ENCODE measurements around the gene IL17RE. TPM values are rescaled to one million over a fixed set of nuclear protein-coding genes. Genes with fewer than 3 reads are reported as not detected.

IL17RE gene
- total RNA-seq, 1 donor from 2014 or later, result 21.7 TPM

GRCh38 chr3:9947025-9947995, 44.7 kb downstream of the IL17RE start:
- peak overlapping the region; percentile 76 to 80 for H3K4me3 ChIP-seq
- peak overlapping the region; percentile 71 to 81 for H3K27ac ChIP-seq
- H3K27me3 ChIP-seq, result no peaks in the 10 kb centered on the region
- no peaks in the 10 kb centered on the region for H3K9me3 ChIP-seq
- peaks cover 6 to 9% of the 10 kb centered on the region in 2 donors for H3K36me3 ChIP-seq
- intact Hi-C loops (cut with DNase I), result loop anchor here (1.0 to 2.0 kb wide), 4 partner anchors 29 to 167 kb away; partner anchors contain the start of genes ARPC4, BRK1 and TADA3
- DNase-seq (ENCODE audit: low spot score in 2 of 2), result peak in 1 of 2 donors; percentile 88
- TF ChIP-seq CTCF (IDR thresholded peaks at IDR 0.05), result peak; percentile 56 to 74 (median 61)
- peaks cover 5 to 15% of the 10 kb centered on the region in 2 donors for H3K4me1 ChIP-seq

DNA sequence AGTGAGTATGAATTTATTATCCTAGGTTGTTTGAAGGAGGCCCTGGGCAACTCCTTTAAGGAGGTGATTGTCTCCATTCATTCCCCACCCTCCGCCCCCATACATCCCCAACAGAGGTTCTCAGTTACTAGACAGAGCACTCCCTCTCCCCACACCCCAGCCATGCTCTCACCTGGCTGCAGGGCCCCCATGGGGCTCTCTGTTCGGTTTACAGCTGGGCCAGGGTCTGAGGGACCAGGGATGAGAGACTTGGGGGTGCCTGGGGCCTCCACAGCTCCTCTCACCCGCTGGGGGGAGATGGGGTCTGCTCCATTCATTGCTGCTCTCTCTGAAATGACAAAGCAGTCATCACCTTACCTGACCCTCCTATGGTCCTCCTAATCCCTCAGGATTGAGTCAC, 45.9 kb downstream of the IL17RE start:
- TF ChIP-seq CTCF (IDR thresholded peaks at IDR 0.05), result no peak
- Histone ChIP-seq H3K4me1 (peaks cover 5 to 16% of the 10 kb centered on the region in 2 donors), H3K27ac (no peak overlapping the region), H3K27me3 (no peaks in the 10 kb centered on the region), H3K9me3 (no peaks in the 10 kb centered on the region), H3K36me3 (peaks cover 0 to 3% of the 10 kb centered on the region in 2 donors), H3K4me3 (no peak overlapping the region)
- intact Hi-C loops (cut with DNase I), result no loop called here
- DNase-seq (ENCODE audit: low spot score in 2 of 2), result no peak

GRCh38 chr3:9949115-9949514, 46.5 kb downstream of the IL17RE start:
- Histone ChIP-seq H3K27ac (no peak overlapping the region), H3K4me1 (peaks cover 5 to 16% of the 10 kb centered on the region in 2 donors), H3K27me3 (no peaks in the 10 kb centered on the region), H3K4me3 (no peak overlapping the region), H3K36me3 (peaks cover 0 to under 1% of the 10 kb centered on the region in 2 donors), H3K9me3 (no peaks in the 10 kb centered on the region)
- intact Hi-C loops (cut with DNase I), result no loop called here
- TF ChIP-seq CTCF (IDR thresholded peaks at IDR 0.05), result no peak
- no peak for DNase-seq (ENCODE audit: low spot score in 2 of 2)

GRCh38 chr3:9949626-9950025, 47.0 kb downstream of the IL17RE start:
- H3K36me3 ChIP-seq, result no peaks in the 10 kb centered on the region
- TF ChIP-seq CTCF (IDR thresholded peaks at IDR 0.05), result no peak
- no peak overlapping the region for H3K27ac ChIP-seq
- DNase-seq (ENCODE audit: low spot score in 2 of 2), result no peak
- no peak overlapping the region for H3K4me3 ChIP-seq
- H3K4me1 ChIP-seq, result peaks cover 5 to 16% of the 10 kb centered on the region in 2 donors
- no peaks in the 10 kb centered on the region for H3K27me3 ChIP-seq
- no peaks in the 10 kb centered on the region for H3K9me3 ChIP-seq
- intact Hi-C loops (cut with DNase I), result no loop called here

DNA sequence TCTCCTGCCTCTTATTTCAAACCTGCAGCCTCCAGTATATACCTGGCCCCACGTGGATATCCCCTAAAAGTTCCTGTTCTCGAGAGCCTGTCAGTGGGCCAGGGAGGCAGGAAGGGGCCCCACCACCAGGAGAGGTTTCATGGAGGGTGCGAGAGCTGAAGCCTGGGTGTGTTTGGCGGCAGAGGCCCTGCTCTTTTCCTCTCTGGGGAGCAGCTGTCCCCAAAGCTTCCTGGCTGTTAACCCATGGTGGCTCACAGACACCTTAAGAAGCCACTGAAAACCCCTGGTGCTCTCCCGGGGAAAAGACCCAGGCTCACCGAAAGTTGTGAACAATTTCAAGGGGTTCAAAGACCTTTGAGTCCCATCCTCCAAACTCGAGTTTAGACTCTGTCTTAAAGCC, 48.5 kb downstream of the IL17RE start:
- Histone ChIP-seq H3K4me3 (no peak overlapping the region), H3K27me3 (no peaks in the 10 kb centered on the region), H3K27ac (no peak overlapping the region), H3K4me1 (peaks cover 5 to 16% of the 10 kb centered on the region in 2 donors), H3K9me3 (no peaks in the 10 kb centered on the region), H3K36me3 (no peaks in the 10 kb centered on the region)
- intact Hi-C loops (cut with DNase I), result no loop called here
- TF ChIP-seq CTCF (IDR thresholded peaks at IDR 0.05), result no peak
- DNase-seq (ENCODE audit: low spot score in 2 of 2), result no peak

All from ascending aorta (tissue), 2 donors.